A673 (cell line): Measurements from ENCODE around the gene TMC1. TPM values are rescaled to one million over a fixed set of nuclear protein-coding genes. Genes with fewer than 3 reads are reported as not detected.
A peak's percentile ranks its signal among the peaks of the same experiment; 100 is the strongest.
"Not testable (repeated sequence)": the region's sequence is repeated elsewhere in the genome, so short reads cannot be mapped to it uniquely, and the experiment has no call there.

Source experiments
- Bru-seq: library from RNA; stranded (reverse); fragments of 400-500 nt; gene quantifications from one replicate; lab custom pipeline; 2021; lab: Mats Ljungman, UMichigan
- BruChase-seq, 2 experiments: library from RNA; stranded (reverse); fragments of 400-500 nt; gene quantifications; one replicate each; lab custom pipeline; 2021; lab: Mats Ljungman, UMichigan
- BruUV-seq: library from RNA; stranded (reverse); fragments of 400-500 nt; replicated peaks from 2 replicates; lab custom pipeline; 2021; lab: Mats Ljungman, UMichigan
- CTCF ChIA-PET: fragments of 300-600 bp; sonication (Branson Sonifier 250); formaldehyde crosslinking; loops from one replicate; lab custom pipeline; 2022; ENCODE audit warnings: antibody characterized with exemption; lab: Charles Lee
- POLR2A ChIA-PET: fragments of 300-600 bp; sonication (Branson Sonifier 250); formaldehyde crosslinking; loops from one replicate; lab custom pipeline; 2022; ENCODE audit warnings: antibody characterized with exemption; ENCODE audit not compliant: low non-redundant PET; lab: Charles Lee
- DNase-seq: peaks from one replicate; pipeline ENCODE4 v3.0.0-alpha.2; 2015; ENCODE audit warnings: low spot score
- H3K27ac ChIP-seq: fragments of 200-600 bp; sonication (generic); 2 replicates; pipeline ENCODE4 v1.5.1; 2016; ENCODE audit warnings: mixed run types, low read depth, mild to moderate bottlenecking, mixed read lengths, antibody characterized with exemption, low read length; ENCODE audit not compliant: poor library complexity, severe bottlenecking
- H3K27me3 ChIP-seq: fragments of 200-600 bp; sonication (generic); replicated peaks from 2 replicates; pipeline ENCODE4 v1.6.1; 2017; ENCODE audit warnings: mixed run types, low read depth, mild to moderate bottlenecking, mixed read lengths, antibody characterized with exemption, low read length; ENCODE audit not compliant: insufficient read depth, poor library complexity
- H3K36me3 ChIP-seq: fragments of 200-600 bp; sonication (generic); 2 replicates; pipeline ENCODE4 v1.6.1; 2016; ENCODE audit warnings: mixed run types, mild to moderate bottlenecking, mixed read lengths, antibody characterized with exemption, low read length; ENCODE audit not compliant: insufficient read depth, poor library complexity, severe bottlenecking
- H3K4me1 ChIP-seq: fragments of 200-600 bp; sonication (generic); 2 replicates; pipeline ENCODE4 v1.6.1; 2017; ENCODE audit warnings: mixed run types, mild to moderate bottlenecking, mixed read lengths, antibody characterized with exemption, low read length; ENCODE audit not compliant: insufficient read depth, poor library complexity, severe bottlenecking
- H3K4me3 ChIP-seq: fragments of 200-600 bp; sonication (generic); 2 replicates; pipeline ENCODE4 v1.5.1; 2016; ENCODE audit warnings: low read depth, mixed run types, mild to moderate bottlenecking, mixed read lengths, low read length; ENCODE audit not compliant: poor library complexity, severe bottlenecking
- H3K9me3 ChIP-seq: fragments of 200-600 bp; sonication (generic); 2 replicates; pipeline ENCODE4 v1.6.1; 2016; ENCODE audit warnings: mixed run types, low read depth, mild to moderate bottlenecking, mixed read lengths, antibody characterized with exemption, low read length; ENCODE audit not compliant: poor library complexity, severe bottlenecking
- EZH2 ChIP-seq: fragments of 200-600 bp; sonication (generic); IDR thresholded peaks from 2 replicates; pipeline ENCODE4 v1.6.1; 2017; ENCODE audit warnings: borderline replicate concordance, low read depth, mild to moderate bottlenecking, mixed read lengths, antibody characterized with exemption, low read length; ENCODE audit not compliant: poor library complexity, severe bottlenecking
- intact Hi-C: fragments of 100-400 bp; cut with micrococcal nuclease; formaldehyde crosslinking; loops from one replicate; pipeline ENCODE4 v1.10.0; 2022; ENCODE audit not compliant: unreplicated experiment
- long read RNA-seq: library from polyadenylated mRNA; stranded (forward); transcript quantifications from one replicate; pipeline ENCODE4 v2.0.0, GENCODE V29; 2022
- total RNA-seq: library from RNA; stranded (reverse); gene quantifications from 2 replicates; pipeline ENCODE4 v1.2.3, GENCODE V29; 2021
- TF ChIP-seq, protein P1 (sequence below): fragments of 300-800, 200-600 bp; sonication (generic); conservative IDR thresholded peaks from 2 replicates; pipeline ENCODE4 v1.5.1; 2017; ENCODE audit warnings: low read depth, mild to moderate bottlenecking, antibody characterized with exemption, low read length, moderate library complexity, mixed read lengths

Gene TMC1
- total RNA-seq (0.61 and 0.75 TPM in 2 replicates), Bru-seq, nascent RNA (percentile 26 among the genes with signal in this experiment), BruChase-seq, experiment 1, labeled RNA remaining after a 2-hour chase (percentile 21 among the genes with signal in this experiment), BruChase-seq, experiment 2, labeled RNA remaining after a 6-hour chase (percentile 23 among the genes with signal in this experiment)
- long read RNA-seq, partial matches to known transcripts: 0 of 1 reads
- long read RNA-seq, other reads (novel, unspliced or antisense): 1 of 1 reads

DNA sequence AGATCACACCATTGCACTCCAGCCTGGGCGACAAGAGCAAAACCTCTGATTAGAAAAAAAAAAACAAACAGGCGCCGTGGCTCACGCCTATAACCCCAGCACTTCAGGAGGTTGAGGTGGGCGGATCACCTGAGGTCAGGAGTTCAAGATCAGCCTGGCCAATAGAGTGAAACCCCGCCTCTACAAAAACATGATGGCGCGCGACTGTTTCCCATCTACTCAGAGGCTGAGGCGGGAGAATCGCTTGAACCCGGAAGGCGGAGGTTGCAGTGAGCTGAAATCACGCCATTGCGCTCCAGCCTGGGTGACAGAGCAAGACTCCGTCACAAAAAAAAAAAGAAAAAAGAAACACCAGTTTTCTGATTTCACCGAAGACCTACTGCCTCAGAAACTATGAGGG, at the start of gene TMC1:
Gene TMC1 (plus strand): TSS at position 193 of the 400 bp plus-strand sequence. CDS start 127,041 bp downstream, outside the sequence.
- H3K27me3 ChIP-seq, H3K4me3 ChIP-seq, H3K4me1 ChIP-seq, CTCF ChIA-PET, BruUV-seq, POLR2A ChIA-PET, H3K9me3 ChIP-seq, intact Hi-C loops, H3K36me3 ChIP-seq, DNase-seq, H3K27ac ChIP-seq: not testable (repeated sequence)

DNA sequence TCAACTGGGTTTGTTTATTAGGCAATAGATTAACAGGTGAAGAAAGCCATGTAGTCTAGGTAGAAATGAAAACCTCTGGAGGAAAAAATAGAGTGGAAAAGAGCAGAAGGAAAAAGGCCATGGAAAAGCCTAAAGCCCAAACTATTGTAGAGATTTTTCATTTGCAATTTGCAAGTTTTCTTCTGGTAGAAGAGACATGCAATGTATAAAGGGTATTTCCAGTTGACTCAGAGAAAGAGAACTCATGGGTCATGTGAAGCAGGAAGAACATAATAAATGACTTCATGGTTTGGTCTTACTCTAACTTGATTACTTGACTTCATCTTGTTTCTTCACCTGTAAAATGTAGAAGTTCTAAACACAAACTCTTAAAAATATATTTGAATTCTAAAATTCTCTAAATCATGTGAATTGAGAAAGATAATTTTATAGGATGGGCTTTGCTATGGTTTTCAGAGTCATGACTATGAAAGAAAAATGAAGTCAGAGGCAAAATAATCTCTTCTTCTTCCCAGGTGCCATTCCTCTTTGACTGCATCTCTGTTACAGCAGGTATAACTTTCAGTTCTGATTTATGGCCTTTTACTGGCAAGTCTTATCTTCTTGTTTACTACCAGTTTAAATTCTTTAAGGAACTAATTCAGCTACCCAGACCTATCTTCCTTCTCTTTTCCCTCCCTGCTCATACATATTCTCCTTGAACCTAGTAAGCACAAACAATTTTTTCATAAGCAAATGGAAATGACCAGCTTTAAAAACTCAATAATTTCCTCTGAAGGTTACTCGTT, 47.7 kb upstream of the TMC1 start:
- H3K27ac ChIP-seq: no peak overlapping the region
- intact Hi-C loops: no loop called here
- TF ChIP-seq, protein P1, sequence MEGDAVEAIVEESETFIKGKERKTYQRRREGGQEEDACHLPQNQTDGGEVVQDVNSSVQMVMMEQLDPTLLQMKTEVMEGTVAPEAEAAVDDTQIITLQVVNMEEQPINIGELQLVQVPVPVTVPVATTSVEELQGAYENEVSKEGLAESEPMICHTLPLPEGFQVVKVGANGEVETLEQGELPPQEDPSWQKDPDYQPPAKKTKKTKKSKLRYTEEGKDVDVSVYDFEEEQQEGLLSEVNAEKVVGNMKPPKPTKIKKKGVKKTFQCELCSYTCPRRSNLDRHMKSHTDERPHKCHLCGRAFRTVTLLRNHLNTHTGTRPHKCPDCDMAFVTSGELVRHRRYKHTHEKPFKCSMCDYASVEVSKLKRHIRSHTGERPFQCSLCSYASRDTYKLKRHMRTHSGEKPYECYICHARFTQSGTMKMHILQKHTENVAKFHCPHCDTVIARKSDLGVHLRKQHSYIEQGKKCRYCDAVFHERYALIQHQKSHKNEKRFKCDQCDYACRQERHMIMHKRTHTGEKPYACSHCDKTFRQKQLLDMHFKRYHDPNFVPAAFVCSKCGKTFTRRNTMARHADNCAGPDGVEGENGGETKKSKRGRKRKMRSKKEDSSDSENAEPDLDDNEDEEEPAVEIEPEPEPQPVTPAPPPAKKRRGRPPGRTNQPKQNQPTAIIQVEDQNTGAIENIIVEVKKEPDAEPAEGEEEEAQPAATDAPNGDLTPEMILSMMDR: no peak
- TF ChIP-seq EZH2: no peak
- ChIA-PET CTCF (no interaction called here), POLR2A (no interaction called here)
- no peak overlapping the region for H3K4me3 ChIP-seq
- H3K27me3 ChIP-seq: no peaks in the 10 kb centered on the region
- no peaks in the 10 kb centered on the region for H3K9me3 ChIP-seq
- no peaks in the 10 kb centered on the region for H3K36me3 ChIP-seq
- no peak for DNase-seq
- H3K4me1 ChIP-seq: no peaks in the 10 kb centered on the region
- BruUV-seq: no TSS peak

- POLR2A ChIA-PET: no interaction called here
- no peak overlapping the region for H3K27ac ChIP-seq
- BruUV-seq: no TSS peak
These were observed 46.7 kb upstream of the TMC1 start for GRCh38 chr9:72474676-72475075.

More at GRCh38 chr9:72474676-72475075, 46.7 kb upstream of the TMC1 start:
- TF ChIP-seq, protein P1: no peak
- TF ChIP-seq EZH2: no peak
- intact Hi-C loops: no loop called here
- CTCF ChIA-PET: no interaction called here
- no peaks in the 10 kb centered on the region for H3K4me1 ChIP-seq
- H3K9me3 ChIP-seq: no peaks in the 10 kb centered on the region
- no peak overlapping the region for H3K4me3 ChIP-seq
- DNase-seq: no peak
- H3K36me3 ChIP-seq: no peaks in the 10 kb centered on the region
- no peaks in the 10 kb centered on the region for H3K27me3 ChIP-seq
